IMR-90 (cell line): ENCODE results near the gene DGAT2. TPM values are rescaled to one million over a fixed set of nuclear protein-coding genes. Genes with fewer than 3 reads are reported as not detected.

ENCODE experiments used
- ATAC-seq: fragments of 200-7000 bp; cut with Tn5 transposase; 2 replicates; pipeline ENCODE4 v1.9.1; 2020; ENCODE audit warnings: low read depth, mild to moderate bottlenecking, moderate library complexity
- BruUV-seq: library from RNA; stranded (reverse); fragments of 400-500 nt; replicated peaks from 2 replicates; lab custom pipeline; 2021; lab: Mats Ljungman, UMichigan
- CTCF ChIA-PET: fragments of 300-600 bp; formaldehyde crosslinking; extraction: SDS; loops from one replicate; lab custom pipeline; 2021; ENCODE audit warnings: antibody characterized with exemption; lab: Yijun Ruan, JAX
- POLR2A ChIA-PET: fragments of 300-600 bp; sonication (Branson Sonifier 250); formaldehyde crosslinking; loops from one replicate; lab custom pipeline; 2022; ENCODE audit warnings: antibody characterized with exemption; ENCODE audit not compliant: unreplicated experiment; lab: Charles Lee
- DNase-seq: peaks from one replicate; pipeline ENCODE4 v3.0.0; 2013
- H2AFZ ChIP-seq: replicated peaks from 2 replicates; pipeline ENCODE3; 2013; ENCODE audit warnings: low read length, mild to moderate bottlenecking; ENCODE audit not compliant: poor library complexity
- H2AK5ac ChIP-seq: 2 replicates; pipeline ENCODE4 v1.6.1; 2013; ENCODE audit warnings: low read depth, low read length, inconsistent platforms
- H2AK9ac ChIP-seq: replicated peaks from 2 replicates; pipeline ENCODE3; 2013; ENCODE audit warnings: mild to moderate bottlenecking, low read depth, low read length, moderate library complexity; ENCODE audit not compliant: poor library complexity
- H2BK120ac ChIP-seq: 2 replicates; pipeline ENCODE4 v1.6.1; 2013; ENCODE audit warnings: low read depth, low read length, inconsistent platforms
- H2BK15ac ChIP-seq: 3 replicates; pipeline ENCODE4 v1.6.1; 2013; ENCODE audit warnings: low read depth, low read length, inconsistent platforms
- H2BK20ac ChIP-seq: 2 replicates; pipeline ENCODE4 v1.6.1; 2013; ENCODE audit warnings: low read depth, mild to moderate bottlenecking, inconsistent platforms, low read length, moderate library complexity
- H2BK5ac ChIP-seq: 2 replicates; pipeline ENCODE4 v1.6.1; 2013; ENCODE audit warnings: mild to moderate bottlenecking, low read depth, low read length, inconsistent platforms; ENCODE audit not compliant: poor library complexity, severe bottlenecking
- H3K14ac ChIP-seq: replicated peaks from 2 replicates; pipeline ENCODE4 v1.6.1; 2013; ENCODE audit warnings: low read depth, low read length, inconsistent platforms
- H3K18ac ChIP-seq: 2 replicates; pipeline ENCODE4 v1.6.1; 2013; ENCODE audit warnings: low read depth, low read length, control low read depth
- H3K23ac ChIP-seq: 2 replicates; pipeline ENCODE4 v1.6.1; 2013; ENCODE audit warnings: low read depth, low read length, inconsistent platforms
- H3K27ac ChIP-seq: 2 replicates; pipeline ENCODE4 v1.5.1; 2013; ENCODE audit warnings: mild to moderate bottlenecking, control low read depth, low read length; ENCODE audit not compliant: insufficient read depth
- H3K27me3 ChIP-seq: 2 replicates; pipeline ENCODE4 v1.6.1; 2013; ENCODE audit warnings: low read length; ENCODE audit not compliant: control insufficient read depth, insufficient read depth
- H3K36me3 ChIP-seq: 2 replicates; pipeline ENCODE4 v1.6.1; 2013; ENCODE audit warnings: low read length, mixed read lengths; ENCODE audit not compliant: control insufficient read depth, insufficient read depth
- H3K4ac ChIP-seq: 2 replicates; pipeline ENCODE4 v1.6.1; 2013; ENCODE audit warnings: low read depth, low read length, inconsistent platforms
- H3K4me1 ChIP-seq: 2 replicates; pipeline ENCODE4 v1.6.1; 2013; ENCODE audit warnings: low read length, mixed read lengths; ENCODE audit not compliant: control insufficient read depth, insufficient read depth
- H3K4me2 ChIP-seq: 2 replicates; pipeline ENCODE4 v1.6.1; 2013; ENCODE audit warnings: low read depth, mild to moderate bottlenecking, control low read depth, low read length, moderate library complexity
- H3K4me3 ChIP-seq: 2 replicates; pipeline ENCODE4 v1.5.1; 2013; ENCODE audit warnings: low read depth, mild to moderate bottlenecking, control low read depth, low read length, moderate library complexity; ENCODE audit not compliant: insufficient read depth
- H3K56ac ChIP-seq: 2 replicates; pipeline ENCODE4 v1.6.1; 2013; ENCODE audit warnings: low read length, inconsistent platforms; ENCODE audit not compliant: insufficient read depth; ENCODE audit errors: extremely low read depth
- H3K79me1 ChIP-seq, 2 experiments: 2 replicates each; pipeline ENCODE4 v1.6.1; 2013; ENCODE audit warnings: low read length in 2 of 2, inconsistent platforms in 1 of 2, low read depth in 1 of 2
- H3K9ac ChIP-seq: 2 replicates; pipeline ENCODE4 v1.6.1; 2013; ENCODE audit warnings: low read depth, low read length, control low read depth
- H3K9me1 ChIP-seq: 2 replicates; pipeline ENCODE4 v1.6.1; 2013; ENCODE audit warnings: low read length, inconsistent platforms; ENCODE audit not compliant: insufficient read depth
- H3K9me3 ChIP-seq: 2 replicates; pipeline ENCODE4 v1.6.1; 2013; ENCODE audit warnings: low read length; ENCODE audit not compliant: control insufficient read depth, insufficient read depth
- H4K20me1 ChIP-seq: 2 replicates; pipeline ENCODE4 v1.6.1; 2013; ENCODE audit warnings: low read length, inconsistent platforms; ENCODE audit not compliant: insufficient read depth
- H4K5ac ChIP-seq: 2 replicates; pipeline ENCODE4 v1.6.1; 2013; ENCODE audit warnings: mild to moderate bottlenecking, low read depth, low read length, control low read depth
- H4K8ac ChIP-seq, 2 experiments: 2 replicates each; pipeline ENCODE4 v1.6.1; 2013; ENCODE audit warnings: low read depth in 2 of 2, low read length in 2 of 2, control low read depth in 1 of 2, inconsistent platforms in 1 of 2
- H4K91ac ChIP-seq: 2 replicates; pipeline ENCODE4 v1.6.1; 2013; ENCODE audit warnings: low read depth, low read length, inconsistent platforms; ENCODE audit not compliant: insufficient read depth
- ELK1 ChIP-seq: fragments of 150-350 bp; IDR thresholded peaks from 2 replicates; pipeline ENCODE4 v1.6.1; 2016; ENCODE audit warnings: low read depth, mild to moderate bottlenecking, low read length, moderate library complexity, borderline replicate concordance
- MAFK ChIP-seq: IDR thresholded peaks from 2 replicates; pipeline ENCODE4 v1.6.1; 2012; ENCODE audit warnings: low read depth, low read length, improper control_type of control experiment
- POLR2A ChIP-seq: IDR thresholded peaks from 2 replicates; pipeline ENCODE4 v1.6.1; 2012; ENCODE audit warnings: mild to moderate bottlenecking, low read depth, low read length
- RAD21 ChIP-seq: IDR thresholded peaks from 2 replicates; pipeline ENCODE4 v1.6.1; 2012; ENCODE audit warnings: low read length, improper control_type of control experiment
- SMC3 ChIP-seq: fragments of 150-350 bp; IDR thresholded peaks from 2 replicates; pipeline ENCODE4 v1.6.1; 2016; ENCODE audit warnings: low read depth, mild to moderate bottlenecking, antibody characterized with exemption, low read length, moderate library complexity
- WGBS, 2 experiments: methylation state at CpG; one replicate each; pipeline versions ENCODE4 v1.1.5 to v1.1.7; 2013; ENCODE audit warnings: missing lambda C conversion rate in 2 of 2; ENCODE audit not compliant: insufficient read length in 1 of 2; ENCODE audit errors: extremely low coverage in 2 of 2; 5-methylcytosine and 5-hydroxymethylcytosine counted together
- dilution Hi-C: fragments of 300-500 bp; cut with HindIII; formaldehyde crosslinking; loops from one replicate; pipeline ENCODE4 v1.14.3; 2018; ENCODE audit warnings: low sequenced_read_pairs; ENCODE audit not compliant: unreplicated experiment
- in situ Hi-C: fragments of 300-500 bp; cut with MboI; formaldehyde crosslinking; loops from 3 replicates; pipeline ENCODE4 v1.14.3; 2019; ENCODE audit warnings: low sequenced_read_pairs, inconsistent platforms, mixed read lengths
- intact Hi-C: fragments of 100-400 bp; cut with micrococcal nuclease; formaldehyde crosslinking; loops from 2 replicates; pipeline ENCODE4 v1.10.0; 2022
- polyA plus RNA-seq, 3 experiments: library from polyadenylated mRNA; depleted of rRNA; stranded (reverse); fragments of >200 nt; gene quantifications; 2 replicates each; pipeline ENCODE4 v1.2.3, GENCODE V29; 2012; ENCODE audit warnings: low replicate concordance in 1 of 3
- total RNA-seq: library from RNA; depleted of rRNA; stranded (reverse); fragments of >200 nt; gene quantifications from 2 replicates; pipeline ENCODE4 v1.2.3, GENCODE V29; 2012

DGAT2 gene
- total and polyA plus RNA-seq, 2 of the 4 experiments (the other 2 are of a cell fraction), result 2.3 to 2.4 TPM

GRCh38 chr11:75814677-75815344 lies 46.2 kb downstream of the DGAT2 start, which contains the start of gene UVRAG (continued):
- no peak for TF ChIP-seq MAFK
- no peak for TF ChIP-seq SMC3
- no peak for TF ChIP-seq RAD21

GRCh38 chr11:75815345-75816168 lies 47.0 kb downstream of the DGAT2 start:
- H3K9ac ChIP-seq, result peak overlapping the region; percentile 73
- POLR2A ChIA-PET, result no interaction called here
- in situ Hi-C loops, result no loop called here

More at GRCh38 chr11:75815345-75816168, 47.0 kb downstream of the DGAT2 start:
- peaks cover 8% of the 10 kb centered on the region for H3K4me1 ChIP-seq
- H2AK5ac ChIP-seq, result no peak overlapping the region; the same call in 1 of the 2 replicates
- H4K5ac ChIP-seq, result no peak overlapping the region
- ATAC-seq (peak; percentile 25), DNase-seq (peak; percentile 29)
- BruUV-seq, result no TSS peak
- no peak overlapping the region for H2BK120ac ChIP-seq
- H2BK15ac ChIP-seq, result no peak overlapping the region
- no peak overlapping the region for H2BK20ac ChIP-seq
- peak overlapping the region; percentile 88 for H2AK9ac ChIP-seq
- CTCF ChIA-PET, result no interaction called here
- H3K4ac ChIP-seq, result no peak overlapping the region; the same call in 1 of the 2 replicates
- H4K20me1 ChIP-seq, result peaks cover 11% of the 10 kb centered on the region; the same call in 1 of the 2 replicates
- H3K14ac ChIP-seq, result peak overlapping the region; percentile 26
- H3K18ac ChIP-seq, result no peak overlapping the region; the same call in 1 of the 2 replicates
- H3K36me3 ChIP-seq, result no peaks in the 10 kb centered on the region
- peak overlapping the region; percentile 17 for H2BK5ac ChIP-seq
- no peaks in the 10 kb centered on the region for H3K27me3 ChIP-seq
- H3K23ac ChIP-seq, result peak overlapping the region; percentile 47
- peak overlapping the region; percentile 43; the same call in 1 of the 2 replicates for H3K56ac ChIP-seq
- dilution Hi-C loops, result no loop called here
- H3K27ac ChIP-seq, result peak overlapping the region; percentile 47
- H4K8ac ChIP-seq, result peak overlapping the region in 1 of 2 experiments; percentile 8; a peak in 1 of 4 replicates
- TF ChIP-seq ELK1 (no peak), POLR2A (peak; percentile 45; the same call in 1 of the 2 replicates)
- H3K9me1 ChIP-seq, result no peaks in the 10 kb centered on the region
- 0% methylated on average over 23 of the region's 60 CpGs; no CpG with 5 or more reads in 1 of the 2 experiments for WGBS, 2 experiments
- intact Hi-C loops, result loop anchor here (5.0 kb wide), 1 partner anchor 52 kb away; no protein-coding TSS in a partner anchor
- peak overlapping the region; percentile 93 for H3K4me2 ChIP-seq
- H2AFZ ChIP-seq, result peak overlapping the region; percentile 99
- peak overlapping the region; percentile 59 for H3K4me3 ChIP-seq
- H3K79me1 ChIP-seq, result peaks cover 18 to 40% of the 10 kb centered on the region in 2 experiments; a peak in 3 of 4 replicates
- no peak overlapping the region for H4K91ac ChIP-seq
- H3K9me3 ChIP-seq, result no peaks in the 10 kb centered on the region
